IMR-90 (cell line): ENCODE measurements around the gene SHB. TPM values are rescaled to one million over a fixed set of nuclear protein-coding genes. Genes with fewer than 3 reads are reported as not detected.
A peak's percentile ranks its signal among the peaks of the same experiment; 100 is the strongest.

Experiments used
- ATAC-seq: fragments of 200-7000 bp; cut with Tn5 transposase; 2 replicates; pipeline ENCODE4 v1.9.1; 2020; ENCODE audit warnings: low read depth, mild to moderate bottlenecking, moderate library complexity
- BruUV-seq: library from RNA; stranded (reverse); fragments of 400-500 nt; replicated peaks from 2 replicates; lab custom pipeline; 2021; lab: Mats Ljungman, UMichigan
- CTCF ChIA-PET: fragments of 300-600 bp; formaldehyde crosslinking; extraction: SDS; loops from one replicate; lab custom pipeline; 2021; ENCODE audit warnings: antibody characterized with exemption; lab: Yijun Ruan, JAX
- POLR2A ChIA-PET: fragments of 300-600 bp; sonication (Branson Sonifier 250); formaldehyde crosslinking; loops from one replicate; lab custom pipeline; 2022; ENCODE audit warnings: antibody characterized with exemption; ENCODE audit not compliant: unreplicated experiment; lab: Charles Lee
- DNase-seq: peaks from one replicate; pipeline ENCODE4 v3.0.0; 2013
- H2AFZ ChIP-seq: replicated peaks from 2 replicates; pipeline ENCODE3; 2013; ENCODE audit warnings: low read length, mild to moderate bottlenecking; ENCODE audit not compliant: poor library complexity
- H2AK5ac ChIP-seq: 2 replicates; pipeline ENCODE4 v1.6.1; 2013; ENCODE audit warnings: low read depth, low read length, inconsistent platforms
- H2AK9ac ChIP-seq: replicated peaks from 2 replicates; pipeline ENCODE3; 2013; ENCODE audit warnings: mild to moderate bottlenecking, low read depth, low read length, moderate library complexity; ENCODE audit not compliant: poor library complexity
- H2BK120ac ChIP-seq: 2 replicates; pipeline ENCODE4 v1.6.1; 2013; ENCODE audit warnings: low read depth, low read length, inconsistent platforms
- H2BK15ac ChIP-seq: 3 replicates; pipeline ENCODE4 v1.6.1; 2013; ENCODE audit warnings: low read depth, low read length, inconsistent platforms
- H2BK20ac ChIP-seq: 2 replicates; pipeline ENCODE4 v1.6.1; 2013; ENCODE audit warnings: low read depth, mild to moderate bottlenecking, inconsistent platforms, low read length, moderate library complexity
- H2BK5ac ChIP-seq: 2 replicates; pipeline ENCODE4 v1.6.1; 2013; ENCODE audit warnings: mild to moderate bottlenecking, low read depth, low read length, inconsistent platforms; ENCODE audit not compliant: poor library complexity, severe bottlenecking
- H3K14ac ChIP-seq: replicated peaks from 2 replicates; pipeline ENCODE4 v1.6.1; 2013; ENCODE audit warnings: low read depth, low read length, inconsistent platforms
- H3K18ac ChIP-seq: 2 replicates; pipeline ENCODE4 v1.6.1; 2013; ENCODE audit warnings: low read depth, low read length, control low read depth
- H3K23ac ChIP-seq: 2 replicates; pipeline ENCODE4 v1.6.1; 2013; ENCODE audit warnings: low read depth, low read length, inconsistent platforms
- H3K27ac ChIP-seq: 2 replicates; pipeline ENCODE4 v1.5.1; 2013; ENCODE audit warnings: mild to moderate bottlenecking, control low read depth, low read length; ENCODE audit not compliant: insufficient read depth
- H3K27me3 ChIP-seq: 2 replicates; pipeline ENCODE4 v1.6.1; 2013; ENCODE audit warnings: low read length; ENCODE audit not compliant: control insufficient read depth, insufficient read depth
- H3K36me3 ChIP-seq: 2 replicates; pipeline ENCODE4 v1.6.1; 2013; ENCODE audit warnings: low read length, mixed read lengths; ENCODE audit not compliant: control insufficient read depth, insufficient read depth
- H3K4ac ChIP-seq: 2 replicates; pipeline ENCODE4 v1.6.1; 2013; ENCODE audit warnings: low read depth, low read length, inconsistent platforms
- H3K4me1 ChIP-seq: 2 replicates; pipeline ENCODE4 v1.6.1; 2013; ENCODE audit warnings: low read length, mixed read lengths; ENCODE audit not compliant: control insufficient read depth, insufficient read depth
- H3K4me2 ChIP-seq: 2 replicates; pipeline ENCODE4 v1.6.1; 2013; ENCODE audit warnings: low read depth, mild to moderate bottlenecking, control low read depth, low read length, moderate library complexity
- H3K4me3 ChIP-seq: 2 replicates; pipeline ENCODE4 v1.5.1; 2013; ENCODE audit warnings: low read depth, mild to moderate bottlenecking, control low read depth, low read length, moderate library complexity; ENCODE audit not compliant: insufficient read depth
- H3K56ac ChIP-seq: 2 replicates; pipeline ENCODE4 v1.6.1; 2013; ENCODE audit warnings: low read length, inconsistent platforms; ENCODE audit not compliant: insufficient read depth; ENCODE audit errors: extremely low read depth
- H3K79me1 ChIP-seq, 2 experiments: 2 replicates each; pipeline ENCODE4 v1.6.1; 2013; ENCODE audit warnings: low read length in 2 of 2, inconsistent platforms in 1 of 2, low read depth in 1 of 2
- H3K9ac ChIP-seq: 2 replicates; pipeline ENCODE4 v1.6.1; 2013; ENCODE audit warnings: low read depth, low read length, control low read depth
- H3K9me1 ChIP-seq: 2 replicates; pipeline ENCODE4 v1.6.1; 2013; ENCODE audit warnings: low read length, inconsistent platforms; ENCODE audit not compliant: insufficient read depth
- H3K9me3 ChIP-seq: 2 replicates; pipeline ENCODE4 v1.6.1; 2013; ENCODE audit warnings: low read length; ENCODE audit not compliant: control insufficient read depth, insufficient read depth
- H4K20me1 ChIP-seq: 2 replicates; pipeline ENCODE4 v1.6.1; 2013; ENCODE audit warnings: low read length, inconsistent platforms; ENCODE audit not compliant: insufficient read depth
- H4K5ac ChIP-seq: 2 replicates; pipeline ENCODE4 v1.6.1; 2013; ENCODE audit warnings: mild to moderate bottlenecking, low read depth, low read length, control low read depth
- H4K8ac ChIP-seq, 2 experiments: 2 replicates each; pipeline ENCODE4 v1.6.1; 2013; ENCODE audit warnings: low read depth in 2 of 2, low read length in 2 of 2, control low read depth in 1 of 2, inconsistent platforms in 1 of 2
- H4K91ac ChIP-seq: 2 replicates; pipeline ENCODE4 v1.6.1; 2013; ENCODE audit warnings: low read depth, low read length, inconsistent platforms; ENCODE audit not compliant: insufficient read depth
- BHLHE40 ChIP-seq: fragments of 150-350 bp; IDR thresholded peaks from 2 replicates; pipeline ENCODE4 v1.6.1; 2016; ENCODE audit warnings: mild to moderate bottlenecking, low read depth, low read length
- CEBPB ChIP-seq: IDR thresholded peaks from 2 replicates; pipeline ENCODE4 v1.6.1; 2012; ENCODE audit warnings: low read depth, low read length, improper control_type of control experiment
- CHD1 ChIP-seq: IDR thresholded peaks from 2 replicates; pipeline ENCODE4 v1.6.1; 2012; ENCODE audit warnings: low read depth, low read length, improper control_type of control experiment
- CTCF ChIP-seq: conservative IDR thresholded peaks from 2 replicates; pipeline ENCODE4 v1.5.1; 2012; ENCODE audit warnings: mild to moderate bottlenecking, low read depth, low read length, improper control_type of control experiment
- ELK1 ChIP-seq: fragments of 150-350 bp; IDR thresholded peaks from 2 replicates; pipeline ENCODE4 v1.6.1; 2016; ENCODE audit warnings: low read depth, mild to moderate bottlenecking, low read length, moderate library complexity, borderline replicate concordance
- FOS ChIP-seq: fragments of 150-350 bp; IDR thresholded peaks from 2 replicates; pipeline ENCODE4 v1.6.1; 2016; ENCODE audit warnings: low read depth, low read length
- MAFK ChIP-seq: IDR thresholded peaks from 2 replicates; pipeline ENCODE4 v1.6.1; 2012; ENCODE audit warnings: low read depth, low read length, improper control_type of control experiment
- MAZ ChIP-seq: IDR thresholded peaks from 2 replicates; pipeline ENCODE4 v1.6.1; 2012; ENCODE audit warnings: low read depth, mild to moderate bottlenecking, low read length, improper control_type of control experiment, moderate library complexity, borderline replicate concordance
- MXI1 ChIP-seq: IDR thresholded peaks from 2 replicates; pipeline ENCODE4 v1.6.1; 2012; ENCODE audit warnings: low read depth, mild to moderate bottlenecking, low read length, moderate library complexity, borderline replicate concordance
- NFE2L2 ChIP-seq: fragments of 150-350 bp; IDR thresholded peaks from 2 replicates; pipeline ENCODE4 v1.6.1; 2016; ENCODE audit warnings: low read depth, mild to moderate bottlenecking, low read length
- POLR2A ChIP-seq: IDR thresholded peaks from 2 replicates; pipeline ENCODE4 v1.6.1; 2012; ENCODE audit warnings: mild to moderate bottlenecking, low read depth, low read length
- RAD21 ChIP-seq: IDR thresholded peaks from 2 replicates; pipeline ENCODE4 v1.6.1; 2012; ENCODE audit warnings: low read length, improper control_type of control experiment
- RCOR1 ChIP-seq: IDR thresholded peaks from 2 replicates; pipeline ENCODE4 v1.6.1; 2012; ENCODE audit warnings: mild to moderate bottlenecking, low read length, improper control_type of control experiment; ENCODE audit not compliant: insufficient replicate concordance
- RFX5 ChIP-seq: IDR thresholded peaks from 2 replicates; pipeline ENCODE4 v1.8.0; 2012; ENCODE audit warnings: low read depth, mild to moderate bottlenecking, low read length, moderate library complexity
- SMC3 ChIP-seq: fragments of 150-350 bp; IDR thresholded peaks from 2 replicates; pipeline ENCODE4 v1.6.1; 2016; ENCODE audit warnings: low read depth, mild to moderate bottlenecking, antibody characterized with exemption, low read length, moderate library complexity
- USF2 ChIP-seq: fragments of 150-350 bp; IDR thresholded peaks from 2 replicates; pipeline ENCODE4 v1.6.1; 2017; ENCODE audit warnings: mild to moderate bottlenecking, antibody characterized with exemption, low read length, low read depth
- WGBS, 2 experiments: methylation state at CpG; one replicate each; pipeline versions ENCODE4 v1.1.5 to v1.1.7; 2013; ENCODE audit warnings: missing lambda C conversion rate in 2 of 2; ENCODE audit not compliant: insufficient read length in 1 of 2; ENCODE audit errors: extremely low coverage in 2 of 2; 5-methylcytosine and 5-hydroxymethylcytosine counted together
- dilution Hi-C: fragments of 300-500 bp; cut with HindIII; formaldehyde crosslinking; loops from one replicate; pipeline ENCODE4 v1.14.3; 2018; ENCODE audit warnings: low sequenced_read_pairs; ENCODE audit not compliant: unreplicated experiment
- in situ Hi-C: fragments of 300-500 bp; cut with MboI; formaldehyde crosslinking; loops from 3 replicates; pipeline ENCODE4 v1.14.3; 2019; ENCODE audit warnings: low sequenced_read_pairs, inconsistent platforms, mixed read lengths
- intact Hi-C: fragments of 100-400 bp; cut with micrococcal nuclease; formaldehyde crosslinking; loops from 2 replicates; pipeline ENCODE4 v1.10.0; 2022
- polyA plus RNA-seq, 3 experiments: library from polyadenylated mRNA; depleted of rRNA; stranded (reverse); fragments of >200 nt; gene quantifications; 2 replicates each; pipeline ENCODE4 v1.2.3, GENCODE V29; 2012; ENCODE audit warnings: low replicate concordance in 1 of 3
- total RNA-seq: library from RNA; depleted of rRNA; stranded (reverse); fragments of >200 nt; gene quantifications from 2 replicates; pipeline ENCODE4 v1.2.3, GENCODE V29; 2012

SHB gene
- total and polyA plus RNA-seq, 2 of the 4 experiments (the other 2 are of a cell fraction) = 6.1 to 20.4 TPM

GRCh38 chr9:37989701-37990100, 79.3 kb downstream of the SHB start:
- ATAC-seq (no peak), DNase-seq (no peak)
- H3K36me3 ChIP-seq = peaks cover 11% of the 10 kb centered on the region
- H3K9me3 ChIP-seq = no peaks in the 10 kb centered on the region
- no peak overlapping the region; a peak in 1 of 4 replicates for H4K8ac ChIP-seq
- H3K9ac ChIP-seq = no peak overlapping the region
- in situ Hi-C loops (no loop called here), intact Hi-C loops (no loop called here), dilution Hi-C loops (no loop called here)
- ChIA-PET POLR2A (no interaction called here), CTCF (no interaction called here)
- peak overlapping the region; percentile 31; the same call in 1 of the 2 replicates for H3K14ac ChIP-seq
- H3K27me3 ChIP-seq = no peaks in the 10 kb centered on the region
- H2BK20ac ChIP-seq = no peak overlapping the region
- no peak overlapping the region for H3K56ac ChIP-seq
- 100% methylated on average over 2 of the region's 5 CpGs; no CpG with 5 or more reads in 1 of the 2 experiments for WGBS, 2 experiments
- peaks cover 45 to 96% of the 10 kb centered on the region in 2 experiments for H3K79me1 ChIP-seq
- H2BK15ac ChIP-seq = no peak overlapping the region
- peaks cover 19% of the 10 kb centered on the region for H3K4me1 ChIP-seq
- peaks cover 49% of the 10 kb centered on the region for H3K9me1 ChIP-seq
- H3K4me2 ChIP-seq = no peak overlapping the region
- H2BK120ac ChIP-seq = no peak overlapping the region
- no peak overlapping the region for H4K91ac ChIP-seq
- no peak overlapping the region for H3K4me3 ChIP-seq
- H3K27ac ChIP-seq = no peak overlapping the region
- H4K20me1 ChIP-seq = peaks cover 59% of the 10 kb centered on the region
- no peak overlapping the region for H4K5ac ChIP-seq
- no TSS peak for BruUV-seq
- H2AK5ac ChIP-seq = 0 out of 2 replicates have a peak overlapping the region, but pooled peaks have one; percentile 21
- H2BK5ac ChIP-seq = no peak overlapping the region
- H3K4ac ChIP-seq = no peak overlapping the region
- TF ChIP-seq RFX5 (no peak), CEBPB (no peak), MXI1 (no peak), BHLHE40 (no peak), CHD1 (no peak), MAFK (no peak), CTCF (no peak), FOS (no peak), SMC3 (no peak), RAD21 (no peak), MAZ (no peak), POLR2A (no peak), RCOR1 (no peak), USF2 (no peak), NFE2L2 (no peak), ELK1 (no peak)
- H3K18ac ChIP-seq = no peak overlapping the region; the same call in 1 of the 2 replicates
- H3K23ac ChIP-seq = no peak overlapping the region
- no peak overlapping the region for H2AK9ac ChIP-seq
- H2AFZ ChIP-seq = no peak overlapping the region
